Activated naive CD4-positive, alpha-beta T cell treated with anti-CD3 and anti-CD28 coated beads, Interleukin-2, amount 10 ng/mL, durations not matched to agents 7 days and 5 days (primary cell): ENCODE measurements around the gene ANTKMT.
"Not testable (repeated sequence)": the region's sequence is repeated elsewhere in the genome, so short reads cannot be mapped to it uniquely, and the experiment has no call there.

Experiments
- CTCF ChIA-PET: fragments of 350-600 bp; sonication (Branson Sonifier 250); formaldehyde crosslinking; loops from one replicate; lab custom pipeline; 2021; ENCODE audit warnings: antibody characterized with exemption; lab: Charles Lee
- DNase-seq: peaks from one replicate; pipeline ENCODE4 v3.0.0-alpha.2; 2020
- H3K27ac Mint-ChIP-seq: one replicate; pipeline ENCODE4 v1.8.0; 2021; ENCODE audit warnings: mild to moderate bottlenecking, moderate library complexity, mixed read lengths
- H3K27me3 Mint-ChIP-seq: one replicate; pipeline ENCODE4 v1.8.0; 2021; ENCODE audit warnings: mild to moderate bottlenecking, mixed read lengths
- H3K36me3 Mint-ChIP-seq: one replicate; pipeline ENCODE4 v1.8.0; 2021; ENCODE audit warnings: mixed read lengths
- H3K4me1 Mint-ChIP-seq: one replicate; pipeline ENCODE4 v1.8.0; 2021; ENCODE audit warnings: mixed read lengths
- H3K4me3 Mint-ChIP-seq: one replicate; pipeline ENCODE4 v1.8.0; 2021; ENCODE audit warnings: mild to moderate bottlenecking, moderate library complexity, mixed read lengths
- H3K9me3 Mint-ChIP-seq: one replicate; pipeline ENCODE4 v1.8.0; 2021; ENCODE audit warnings: mixed read lengths

ANTKMT gene

DNA sequence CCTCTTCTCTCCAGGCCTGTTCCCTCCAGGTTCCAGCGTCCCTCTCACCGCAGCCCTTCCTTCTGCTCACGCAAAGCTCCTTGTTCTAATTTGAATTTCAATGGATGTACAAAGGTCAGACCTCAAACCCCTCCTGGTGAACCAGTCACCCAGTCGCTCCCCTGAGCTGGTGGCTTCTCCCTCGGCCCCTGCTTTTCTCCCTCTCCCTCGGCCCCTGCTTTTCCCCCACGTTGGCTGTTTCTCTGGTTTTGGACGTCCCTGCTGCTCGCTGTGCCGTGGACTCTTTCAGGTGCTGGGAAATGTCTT, 31.0 kb downstream of the ANTKMT start:
- Mint-ChIP-seq H3K27me3 (peaks cover 4% of the 10 kb centered on the region), H3K4me1 (peaks cover 3% of the 10 kb centered on the region), H3K9me3 (no peaks in the 10 kb centered on the region), H3K36me3 (no peaks in the 10 kb centered on the region), H3K27ac (no peak overlapping the region), H3K4me3 (no peak overlapping the region)
- DNase-seq = no peak
- CTCF ChIA-PET = interaction anchor here (1.7 kb wide), 1 partner anchor 11 kb away, joined by 3 read pairs; the partner anchor contains the start of gene CIAO3

- DNase-seq, H3K4me1 Mint-ChIP-seq, H3K27ac Mint-ChIP-seq, H3K36me3 Mint-ChIP-seq, H3K4me3 Mint-ChIP-seq, H3K27me3 Mint-ChIP-seq, H3K9me3 Mint-ChIP-seq: not testable (repeated sequence)
- CTCF ChIA-PET = interaction anchor here (1.7 to 2.0 kb wide), 2 partner anchors 14 to 42 kb away, joined by 4 to 5 read pairs; partner anchors contain the start of gene CIAO3
Measured at GRCh38 chr16:754121-754607, 33.2 kb downstream of the ANTKMT start.

DNA sequence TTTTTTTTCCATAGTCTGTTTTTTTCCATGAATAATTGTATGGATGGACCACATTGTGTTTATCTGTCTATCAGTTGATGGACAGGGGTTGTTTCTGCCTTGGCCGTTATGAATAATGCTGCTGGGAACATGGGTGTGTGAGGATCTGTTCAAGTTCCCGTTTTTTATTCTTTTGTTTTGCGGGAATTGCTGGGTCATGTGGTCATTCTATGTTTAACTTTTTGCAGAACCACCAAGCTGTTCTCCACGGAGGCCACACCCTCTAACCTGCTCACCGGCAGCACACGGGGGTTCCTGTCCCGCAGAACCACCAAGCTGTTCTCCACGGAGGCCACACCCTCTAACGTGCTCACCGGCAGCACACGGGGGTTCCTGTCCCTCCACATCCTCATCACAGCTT, 33.7 kb downstream of the ANTKMT start:
- H3K36me3 Mint-ChIP-seq = no peaks in the 10 kb centered on the region
- H3K4me1 Mint-ChIP-seq = peaks cover 6% of the 10 kb centered on the region
- no peak for DNase-seq
- H3K27ac Mint-ChIP-seq = no peak overlapping the region
- peaks cover 8% of the 10 kb centered on the region for H3K27me3 Mint-ChIP-seq
- no peaks in the 10 kb centered on the region for H3K9me3 Mint-ChIP-seq
- H3K4me3 Mint-ChIP-seq = no peak overlapping the region
- CTCF ChIA-PET = interaction anchor here (1.7 to 2.0 kb wide), 2 partner anchors 14 to 42 kb away, joined by 4 to 5 read pairs; partner anchors contain the start of gene CIAO3

- Mint-ChIP-seq H3K9me3 (no peaks in the 10 kb centered on the region), H3K36me3 (no peaks in the 10 kb centered on the region), H3K4me1 (peaks cover 6% of the 10 kb centered on the region), H3K4me3 (no peak overlapping the region), H3K27me3 (peaks cover 4% of the 10 kb centered on the region), H3K27ac (no peak overlapping the region)
- CTCF ChIA-PET = interaction anchor here (0.7 to 1.0 kb wide), 2 partner anchors 28 to 32 kb away, joined by 3 read pairs; no protein-coding TSS in a partner anchor
- DNase-seq = no peak
Measured at GRCh38 chr16:756428-756827, 35.5 kb downstream of the ANTKMT start.

DNA sequence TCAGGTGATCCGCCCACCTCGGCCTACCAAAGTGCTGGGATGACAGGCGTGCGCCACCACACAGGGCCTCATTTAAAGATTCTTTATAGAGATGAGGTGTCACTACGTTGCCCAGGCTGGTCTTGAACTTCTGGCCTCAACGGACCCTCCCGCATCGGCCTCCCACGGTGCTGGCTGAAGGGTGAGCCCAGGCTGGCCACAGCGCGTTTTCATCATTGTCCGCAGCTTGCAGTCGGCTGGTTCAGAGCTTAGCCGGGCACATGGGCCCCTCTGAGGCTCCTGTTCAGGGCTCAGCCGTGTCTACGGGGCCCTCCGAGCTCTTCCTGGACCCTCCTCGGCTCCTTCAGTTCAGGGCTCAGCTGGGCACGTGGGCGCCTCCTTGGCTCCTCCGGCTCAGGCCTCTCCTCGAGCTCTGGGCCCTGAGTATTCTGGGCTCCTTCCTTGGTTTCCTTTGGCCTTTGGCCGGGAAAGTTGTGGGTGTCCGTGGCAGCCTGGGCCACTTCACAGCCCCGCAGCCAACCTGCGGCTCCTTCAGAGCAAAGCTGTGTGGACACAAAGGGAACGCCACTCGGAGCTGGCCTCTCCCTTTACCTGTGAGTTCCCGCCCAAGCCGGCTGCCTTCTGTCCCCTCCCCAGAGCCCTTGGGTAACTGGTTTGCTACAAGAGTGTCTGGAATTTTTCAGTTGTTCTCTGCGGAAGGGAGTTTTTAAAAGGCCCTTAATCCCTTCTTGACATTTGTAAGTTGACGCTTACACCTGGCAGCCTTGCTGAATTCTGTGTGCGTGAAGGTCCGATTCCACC, 38.4 kb downstream of the ANTKMT start:
- DNase-seq = no peak
- Mint-ChIP-seq H3K27ac (no peak overlapping the region), H3K4me3 (no peak overlapping the region), H3K4me1 (peaks cover 6% of the 10 kb centered on the region), H3K9me3 (no peaks in the 10 kb centered on the region), H3K27me3 (peaks cover 4% of the 10 kb centered on the region), H3K36me3 (no peaks in the 10 kb centered on the region)
- CTCF ChIA-PET = interaction anchor here (1.0 kb wide), 1 partner anchor 27 kb away, joined by 3 read pairs; no protein-coding TSS in a partner anchor

GRCh38 chr16:760065-760464, 39.1 kb downstream of the ANTKMT start:
- H3K4me1 Mint-ChIP-seq = peaks cover 3% of the 10 kb centered on the region
- no peaks in the 10 kb centered on the region for H3K36me3 Mint-ChIP-seq
- H3K4me3 Mint-ChIP-seq = no peak overlapping the region
- H3K9me3 Mint-ChIP-seq = no peaks in the 10 kb centered on the region
- H3K27ac Mint-ChIP-seq = no peak overlapping the region
- DNase-seq = no peak
- H3K27me3 Mint-ChIP-seq = peaks cover 4% of the 10 kb centered on the region
- CTCF ChIA-PET = no interaction called here

GRCh38 chr16:760545-761343, 39.8 kb downstream of the ANTKMT start, which contains the start of gene MSLN:
Gene MSLN, plus strand, starts transcription at chr16:760734. Its CDS starts 1,947 bp downstream, at chr16:762681.
- Mint-ChIP-seq H3K27ac (no peak within 1 kb of the TSS), H3K27me3 (peaks cover 4% of the 10 kb centered on the region), H3K4me3 (no peak within 1 kb of the TSS), H3K4me1 (peaks cover 3% of the 10 kb centered on the region), H3K36me3 (no peaks in the 10 kb centered on the region), H3K9me3 (no peaks in the 10 kb centered on the region)
- DNase-seq = no peak
- CTCF ChIA-PET = no interaction called here

GRCh38 chr16:761625-762513, 40.9 kb downstream of the ANTKMT start:
- no peak overlapping the region for H3K4me3 Mint-ChIP-seq
- no peaks in the 10 kb centered on the region for H3K36me3 Mint-ChIP-seq
- H3K9me3 Mint-ChIP-seq = no peaks in the 10 kb centered on the region
- H3K4me1 Mint-ChIP-seq = peaks cover 3% of the 10 kb centered on the region
- no peak for DNase-seq
- CTCF ChIA-PET = no interaction called here
- peaks cover 4% of the 10 kb centered on the region for H3K27me3 Mint-ChIP-seq
- no peak overlapping the region for H3K27ac Mint-ChIP-seq

DNA sequence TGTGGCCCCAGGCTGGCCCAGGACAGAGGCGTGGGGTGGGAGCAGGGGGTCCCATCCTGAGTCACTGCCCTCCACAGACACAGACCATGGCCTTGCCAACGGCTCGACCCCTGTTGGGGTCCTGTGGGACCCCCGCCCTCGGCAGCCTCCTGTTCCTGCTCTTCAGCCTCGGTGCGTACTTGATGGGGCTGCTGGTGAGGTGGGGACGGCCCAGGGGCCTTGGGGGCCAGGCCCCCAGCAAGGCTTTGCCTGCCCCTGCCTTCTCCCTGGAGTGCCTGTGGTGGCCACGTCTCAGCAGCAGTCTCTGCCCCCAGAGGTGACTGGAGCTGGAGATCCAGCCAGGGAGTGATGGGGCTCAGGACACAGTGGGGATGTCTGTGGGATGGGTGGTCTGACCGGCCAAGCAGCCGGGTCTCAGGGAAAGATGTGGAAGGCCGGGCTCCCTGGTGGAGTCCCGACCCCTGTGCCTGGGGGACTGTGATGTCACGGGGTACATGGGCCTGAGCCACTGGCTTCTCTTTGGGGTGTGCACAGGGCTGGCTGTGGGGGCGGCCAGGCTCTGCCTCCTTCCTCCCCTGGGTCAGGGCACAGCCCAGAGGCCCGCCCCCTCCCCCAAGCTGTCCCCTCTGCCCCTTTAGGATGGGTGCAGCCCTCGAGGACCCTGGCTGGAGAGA, 41.8 kb downstream of the ANTKMT start:
- Mint-ChIP-seq H3K4me1 (peaks cover under 1% of the 10 kb centered on the region), H3K9me3 (no peaks in the 10 kb centered on the region), H3K27me3 (no peaks in the 10 kb centered on the region), H3K27ac (no peak overlapping the region), H3K36me3 (no peaks in the 10 kb centered on the region), H3K4me3 (no peak overlapping the region)
- no peak for DNase-seq
- CTCF ChIA-PET = no interaction called here

GRCh38 chr16:763369-764183, 42.6 kb downstream of the ANTKMT start:
- no peaks in the 10 kb centered on the region for H3K9me3 Mint-ChIP-seq
- CTCF ChIA-PET = no interaction called here
- no peak for DNase-seq

DNA sequence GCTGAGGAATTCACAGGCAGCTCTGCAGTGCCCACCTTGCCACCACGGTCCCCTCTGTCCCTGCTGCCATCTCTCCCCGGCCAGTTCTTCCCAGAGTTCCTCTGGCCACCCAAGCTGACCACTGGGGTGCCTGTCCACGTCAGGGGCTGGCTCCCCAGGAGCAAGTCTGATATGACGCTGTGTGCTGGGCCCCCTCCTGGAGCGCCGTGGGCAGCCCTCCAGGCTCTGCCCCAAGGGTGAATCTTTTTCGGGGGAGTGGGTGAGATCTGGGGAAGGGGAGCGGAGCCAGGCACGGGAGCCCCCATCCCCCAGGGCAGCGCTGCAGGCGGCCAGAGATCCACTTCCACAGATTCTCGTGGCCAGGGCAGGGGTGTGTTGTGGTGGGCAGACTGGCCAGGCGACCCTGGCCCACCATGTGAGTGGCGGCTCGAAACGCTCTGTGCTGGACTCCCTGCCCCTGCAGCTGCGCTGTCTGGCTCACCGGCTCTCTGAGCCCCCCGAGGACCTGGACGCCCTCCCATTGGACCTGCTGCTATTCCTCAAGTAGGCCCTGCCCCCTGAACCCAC, 43.3 kb downstream of the ANTKMT start:
- Mint-ChIP-seq H3K9me3 (no peaks in the 10 kb centered on the region), H3K4me1 (no peaks in the 10 kb centered on the region), H3K36me3 (no peaks in the 10 kb centered on the region), H3K27ac (no peak overlapping the region), H3K27me3 (peaks cover 3% of the 10 kb centered on the region), H3K4me3 (no peak overlapping the region)
- CTCF ChIA-PET = no interaction called here
- DNase-seq = no peak

More at GRCh38 chr16:763369-764183, 42.6 kb downstream of the ANTKMT start:
- H3K36me3 Mint-ChIP-seq = no peaks in the 10 kb centered on the region
- no peaks in the 10 kb centered on the region for H3K4me1 Mint-ChIP-seq
- H3K27me3 Mint-ChIP-seq = peaks cover 3% of the 10 kb centered on the region
- no peak overlapping the region for H3K4me3 Mint-ChIP-seq
- H3K27ac Mint-ChIP-seq = no peak overlapping the region

DNA sequence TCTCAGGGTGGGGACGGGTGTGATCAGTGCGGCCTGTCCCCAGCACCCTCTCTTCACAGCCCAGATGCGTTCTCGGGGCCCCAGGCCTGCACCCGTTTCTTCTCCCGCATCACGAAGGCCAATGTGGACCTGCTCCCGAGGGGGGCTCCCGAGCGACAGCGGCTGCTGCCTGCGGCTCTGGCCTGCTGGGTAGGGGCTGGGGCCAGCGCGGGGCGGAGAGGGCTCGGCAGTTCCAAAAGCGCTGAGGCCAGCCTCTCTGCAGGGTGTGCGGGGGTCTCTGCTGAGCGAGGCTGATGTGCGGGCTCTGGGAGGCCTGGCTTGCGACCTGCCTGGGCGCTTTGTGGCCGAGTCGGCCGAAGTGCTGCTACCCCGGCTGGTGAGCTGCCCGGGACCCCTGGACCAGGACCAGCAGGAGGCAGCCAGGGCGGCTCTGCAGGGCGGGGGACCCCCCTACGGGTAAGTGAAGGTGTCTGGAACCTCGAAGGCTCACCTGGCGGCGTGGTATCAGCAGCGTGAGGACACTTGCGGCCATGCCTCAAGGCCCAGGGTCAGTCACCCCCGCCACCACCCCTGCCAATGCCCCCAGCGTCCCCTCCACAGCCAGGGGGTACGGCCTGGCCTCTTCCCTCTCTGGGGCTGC, 44.0 kb downstream of the ANTKMT start:
- CTCF ChIA-PET = no interaction called here
- Mint-ChIP-seq H3K27me3 (peaks cover 3% of the 10 kb centered on the region), H3K36me3 (no peaks in the 10 kb centered on the region), H3K4me1 (no peaks in the 10 kb centered on the region), H3K9me3 (no peaks in the 10 kb centered on the region), H3K27ac (no peak overlapping the region), H3K4me3 (no peak overlapping the region)
- no peak for DNase-seq
